Mucosa of descending colon (tissue), 3 donors: ENCODE measurements around the gene PCSK5. TPM values are rescaled to one million over a fixed set of nuclear protein-coding genes. Genes with fewer than 3 reads are reported as not detected.

Experiments used
- ATAC-seq: fragments of 200-7000 bp; cut with Tn5 transposase; one replicate; pipeline ENCODE4 v1.9.1; 2020; ENCODE audit warnings: mild to moderate bottlenecking, moderate library complexity
- DNase-seq, 3 donors: peaks; one replicate each; pipeline ENCODE4 v3.0.0-alpha.2; 2020
- H3K36me3 ChIP-seq: fragments of 200-600 bp; one replicate; pipeline ENCODE4 v1.8.0; 2021; ENCODE audit warnings: low read depth, mild to moderate bottlenecking
- H3K4me1 ChIP-seq: fragments of 200-600 bp; one replicate; pipeline ENCODE4 v1.8.0; 2021; ENCODE audit warnings: low read depth, mild to moderate bottlenecking
- H3K4me3 ChIP-seq: fragments of 200-600 bp; one replicate; pipeline ENCODE4 v1.8.0; 2021; ENCODE audit warnings: mild to moderate bottlenecking
- H3K9me3 ChIP-seq: fragments of 200-600 bp; one replicate; pipeline ENCODE4 v1.8.0; 2021; ENCODE audit warnings: mild to moderate bottlenecking
- CTCF ChIP-seq: fragments of 200-600 bp; IDR thresholded peaks from one replicate; pipeline ENCODE4 v1.8.0; 2022; ENCODE audit warnings: antibody characterized with exemption, mild to moderate bottlenecking
- intact Hi-C, 2 donors: fragments of 100-400 bp; cut with DNase I in 1 of 2; cut with micrococcal nuclease in 1 of 2; formaldehyde crosslinking; loops; one replicate each; pipeline versions ENCODE4 v1.11.0 to v1.11.1; 2022; cut with DNase I, micrococcal nuclease
- total RNA-seq, 3 donors: library from RNA; stranded (reverse); fragmentation: NEBNext Ultra II Directional in 2 of 3; extraction: Animal tissue kit (Norgen Biotek cat#: 25700) in 2 of 3; gene quantifications; one replicate each; pipeline versions ENCODE4 v1.2.1 to v1.2.4, GENCODE V29; 2021 to 2023
- donor health status: DM: no; HTN: no; CAD: no; lungs with moderate emphysema.
- donor health status: DM: no; HTN: no; CAD: no.
- donor health status: DM: no; HTN: yes; CAD: no.

PCSK5 gene
- total RNA-seq, 3 donors from 2014 or later, result 44.3 to 82.0 (median 53.3) TPM

- peak; percentile 33 for ATAC-seq
- intact Hi-C loops, result no loop called here
- H3K4me1 ChIP-seq, result peaks cover 14% of the 10 kb centered on the region
- no peaks in the 10 kb centered on the region for H3K36me3 ChIP-seq
- H3K4me3 ChIP-seq, result peak overlapping the region; percentile 70
- no peak for TF ChIP-seq CTCF
- peak in 2 of 3 donors; percentile 39 to 62 for DNase-seq
- H3K9me3 ChIP-seq, result no peaks in the 10 kb centered on the region
Measured at GRCh38 chr9:75889977-75890471, 449 bp upstream of the PCSK5 start.

- ATAC-seq, result peak; percentile 45
- intact Hi-C loops, result no loop called here
- Histone ChIP-seq H3K9me3 (no peaks in the 10 kb centered on the region), H3K4me1 (peaks cover 14% of the 10 kb centered on the region), H3K4me3 (peak overlapping the region; percentile 70), H3K36me3 (no peaks in the 10 kb centered on the region)
- peak; percentile 62 to 67 (median 66) for DNase-seq
- TF ChIP-seq CTCF, result no peak
Measured at GRCh38 chr9:75891277-75891741, 836 bp downstream of the PCSK5 start.

GRCh38 chr9:75891771-75892215, 1.3 kb downstream of the PCSK5 start:
- intact Hi-C loops, result no loop called here

GRCh38 chr9:75892216-75892911, 1.9 kb downstream of the PCSK5 start:
- DNase-seq (peak; percentile 59 to 76 (median 68)), ATAC-seq (peak; percentile 33)
- Histone ChIP-seq H3K4me1 (peaks cover 14% of the 10 kb centered on the region), H3K4me3 (peak overlapping the region; percentile 70), H3K36me3 (no peaks in the 10 kb centered on the region), H3K9me3 (no peaks in the 10 kb centered on the region)
- intact Hi-C loops, result no loop called here
- no peak for TF ChIP-seq CTCF

More at GRCh38 chr9:75891771-75892215, 1.3 kb downstream of the PCSK5 start:
- H3K4me3 ChIP-seq, result peak overlapping the region; percentile 70
- no peak for ATAC-seq
- TF ChIP-seq CTCF, result no peak
- peaks cover 14% of the 10 kb centered on the region for H3K4me1 ChIP-seq
- no peaks in the 10 kb centered on the region for H3K36me3 ChIP-seq
- DNase-seq, result peak; percentile 36 to 55 (median 52)
- H3K9me3 ChIP-seq, result no peaks in the 10 kb centered on the region

GRCh38 chr9:75893106-75893505, 2.6 kb downstream of the PCSK5 start:
- H3K4me1 ChIP-seq, result peaks cover 14% of the 10 kb centered on the region
- no peak for ATAC-seq

More at GRCh38 chr9:75893106-75893505, 2.6 kb downstream of the PCSK5 start:
- no peaks in the 10 kb centered on the region for H3K36me3 ChIP-seq
- intact Hi-C loops, result no loop called here
- TF ChIP-seq CTCF, result no peak
- H3K4me3 ChIP-seq, result no peak overlapping the region
- no peak for DNase-seq
- no peaks in the 10 kb centered on the region for H3K9me3 ChIP-seq
